Occipital lobe (tissue), 2 donors: ENCODE data around the gene KLHL3. TPM values are rescaled to one million over a fixed set of nuclear protein-coding genes. Genes with fewer than 3 reads are reported as not detected.
"Not testable (repeated sequence)": the region's sequence is repeated elsewhere in the genome, so short reads cannot be mapped to it uniquely, and the experiment has no call there.

Experiments
- DNase-seq: peaks from one replicate; lab custom pipeline; 2025; lab: John Stamatoyannopoulos, UW
- total RNA-seq: library from RNA; depleted of rRNA; stranded (reverse); fragments of >200 nt; gene quantifications from one replicate; pipeline ENCODE4 v1.2.3, GENCODE V29; 2014

The KLHL3 gene, protein sequence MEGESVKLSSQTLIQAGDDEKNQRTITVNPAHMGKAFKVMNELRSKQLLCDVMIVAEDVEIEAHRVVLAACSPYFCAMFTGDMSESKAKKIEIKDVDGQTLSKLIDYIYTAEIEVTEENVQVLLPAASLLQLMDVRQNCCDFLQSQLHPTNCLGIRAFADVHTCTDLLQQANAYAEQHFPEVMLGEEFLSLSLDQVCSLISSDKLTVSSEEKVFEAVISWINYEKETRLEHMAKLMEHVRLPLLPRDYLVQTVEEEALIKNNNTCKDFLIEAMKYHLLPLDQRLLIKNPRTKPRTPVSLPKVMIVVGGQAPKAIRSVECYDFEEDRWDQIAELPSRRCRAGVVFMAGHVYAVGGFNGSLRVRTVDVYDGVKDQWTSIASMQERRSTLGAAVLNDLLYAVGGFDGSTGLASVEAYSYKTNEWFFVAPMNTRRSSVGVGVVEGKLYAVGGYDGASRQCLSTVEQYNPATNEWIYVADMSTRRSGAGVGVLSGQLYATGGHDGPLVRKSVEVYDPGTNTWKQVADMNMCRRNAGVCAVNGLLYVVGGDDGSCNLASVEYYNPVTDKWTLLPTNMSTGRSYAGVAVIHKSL
- 8.7 TPM for total RNA-seq

DNA sequence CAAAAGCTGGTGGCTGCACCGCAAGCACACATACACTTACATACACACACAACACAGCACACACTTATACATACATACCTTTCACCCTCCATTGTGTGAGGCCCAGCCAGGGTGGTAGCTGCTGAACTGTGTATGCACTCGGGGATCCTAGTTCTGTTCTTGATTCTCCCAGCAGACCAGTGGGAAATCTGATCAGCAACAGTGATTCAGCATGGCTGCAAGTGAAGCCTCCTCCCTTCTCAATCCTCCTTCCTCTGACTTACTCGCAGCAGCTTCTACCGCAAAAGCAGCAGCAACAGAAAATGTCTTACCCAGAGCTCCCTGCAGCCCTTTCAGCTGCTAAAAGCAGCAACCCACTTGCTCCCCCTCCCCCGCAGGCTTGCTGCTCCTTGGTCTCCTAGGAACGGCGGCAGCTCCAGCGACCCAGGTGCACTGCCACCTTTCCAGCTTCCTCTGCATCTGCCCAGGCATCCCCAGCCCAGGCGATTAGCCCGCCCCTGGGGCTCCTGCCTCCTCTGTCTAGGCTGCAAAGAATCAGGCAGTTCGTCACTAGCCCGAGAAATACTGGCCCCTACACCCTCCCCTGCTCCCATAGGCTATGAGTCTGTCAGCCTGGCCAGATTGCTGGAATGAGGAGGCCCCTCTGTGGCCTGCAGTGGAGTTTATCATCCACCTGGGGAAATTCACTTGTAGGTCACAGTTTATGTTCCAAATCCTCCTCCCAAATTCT, at the start of gene KLHL3:
TSS of gene KLHL3 (minus strand) at position 535 of the 730 bp plus-strand sequence. CDS start at position 92, 443 bp downstream.
- DNase-seq, result peak; percentile 44

DNA sequence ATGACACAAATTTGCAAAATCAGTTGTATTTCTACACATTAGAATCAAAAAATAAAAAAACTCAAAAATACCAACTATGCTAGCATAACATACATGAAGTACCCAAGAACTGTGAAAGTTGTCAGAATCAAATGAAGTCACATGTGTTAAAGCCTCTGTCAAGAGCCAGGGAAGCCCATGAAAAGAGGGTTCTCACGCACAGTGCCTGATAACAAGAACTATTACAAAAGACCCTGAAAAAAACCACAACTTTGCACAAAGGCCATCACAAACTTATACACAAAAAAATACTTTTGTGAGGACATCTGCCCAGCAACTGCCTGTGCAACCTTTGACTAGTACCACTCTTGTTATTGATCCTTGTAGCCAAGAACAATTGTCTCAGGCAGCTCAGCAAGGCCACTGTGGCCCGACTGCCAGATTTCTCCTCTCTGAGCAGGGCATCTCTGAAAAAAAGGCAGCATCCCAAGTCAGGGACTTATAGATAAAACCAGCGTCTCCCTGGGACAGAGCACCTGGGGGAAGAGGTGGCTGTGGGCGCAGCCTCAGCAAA, 47.2 kb upstream of the KLHL3 start:
- DNase-seq, result no peak

DNA sequence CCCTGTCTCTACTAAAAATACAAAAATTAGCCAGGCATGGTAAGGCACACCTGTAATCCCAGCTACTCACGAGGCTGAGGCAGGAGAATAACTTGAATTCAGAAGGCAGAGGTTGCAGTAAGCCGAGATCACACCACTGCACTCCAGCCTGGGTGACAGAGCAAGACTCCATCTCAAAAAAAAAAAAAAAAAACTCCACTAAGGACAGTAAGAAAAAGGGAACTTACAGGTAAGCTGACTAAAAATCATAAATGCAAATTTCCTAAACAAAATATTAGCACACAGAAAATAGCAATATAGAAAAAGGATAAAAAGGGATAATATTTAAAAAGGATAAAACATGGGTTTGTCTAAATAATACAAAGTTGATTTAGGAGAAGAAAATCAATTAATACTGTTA, 46.2 kb upstream of the KLHL3 start:
- DNase-seq, result no peak

DNA sequence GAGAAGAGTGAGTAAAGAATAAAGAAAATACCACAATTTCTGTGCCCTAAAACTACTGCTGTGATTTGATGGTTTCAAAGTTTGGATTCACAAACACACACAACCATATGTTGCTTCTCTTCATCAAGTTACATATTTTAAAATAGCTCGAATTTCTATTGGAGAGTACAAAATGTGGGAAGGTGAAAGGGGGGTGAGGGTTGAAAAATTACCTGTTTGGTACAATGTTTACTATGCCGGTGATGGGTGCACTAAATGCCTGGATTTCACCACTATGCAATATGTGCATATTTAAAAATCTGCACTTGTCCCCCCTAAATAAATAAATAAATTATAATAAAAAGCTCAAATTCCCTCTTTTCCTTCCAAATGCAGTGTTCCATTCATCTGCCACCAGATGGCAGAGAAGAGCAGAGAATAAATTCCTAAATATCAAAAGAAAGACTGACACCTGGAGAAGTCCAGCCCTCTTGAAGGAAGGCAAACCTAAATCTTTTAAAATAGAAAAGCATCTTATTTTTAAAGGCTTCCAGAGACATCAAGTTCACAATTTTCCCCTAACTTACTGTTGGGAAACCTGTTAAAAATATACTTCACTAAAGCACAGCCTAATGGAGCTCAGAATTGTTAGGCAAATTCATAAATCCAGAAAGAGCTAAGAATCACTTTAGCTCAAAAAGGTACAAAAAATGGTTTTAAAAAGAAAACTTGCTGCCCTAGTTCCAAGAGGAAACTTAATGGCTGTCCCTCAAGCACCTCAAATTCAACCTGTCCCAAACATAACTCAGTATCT, 43.1 kb upstream of the KLHL3 start:
- DNase-seq, result no peak

DNA sequence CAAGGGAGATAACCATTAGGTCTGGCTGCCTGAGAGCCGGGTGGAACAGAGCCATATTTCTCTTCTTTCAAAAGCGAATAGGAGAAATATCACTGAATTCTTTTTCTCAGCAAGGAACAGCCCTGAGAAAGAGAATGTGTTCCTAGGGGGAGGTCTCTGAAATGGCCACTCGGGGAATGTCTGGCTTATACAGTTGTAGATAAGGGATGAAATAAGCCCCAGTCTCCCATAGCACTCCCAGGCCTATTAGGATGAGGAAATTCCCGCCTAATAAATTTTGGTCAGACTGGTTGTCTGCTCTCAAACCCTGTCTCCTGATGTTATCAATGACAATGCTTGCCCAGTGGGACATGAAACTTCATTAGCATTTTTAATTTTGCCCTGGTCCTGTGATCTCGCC, 32.0 kb upstream of the KLHL3 start:
- not testable (repeated sequence) for DNase-seq

DNA sequence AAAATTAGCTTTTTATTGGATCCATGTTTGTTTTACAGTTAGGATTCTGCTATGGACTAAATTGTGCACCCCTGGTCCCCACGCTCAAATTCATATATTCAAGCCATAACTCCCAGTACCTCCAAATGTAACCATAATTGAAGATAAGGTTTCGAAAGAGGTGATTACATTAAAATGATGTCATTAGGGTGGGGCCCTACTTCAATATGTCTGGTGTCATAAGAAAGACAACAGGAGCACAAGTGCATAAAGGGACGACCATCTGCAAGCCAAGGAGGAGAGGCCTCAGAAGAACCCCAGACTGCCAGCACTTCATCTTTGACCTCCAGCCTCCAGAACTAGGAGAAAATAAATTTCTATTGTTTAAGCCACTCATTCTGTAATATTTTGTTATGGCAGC, 25.7 kb upstream of the KLHL3 start:
- no peak for DNase-seq

DNA sequence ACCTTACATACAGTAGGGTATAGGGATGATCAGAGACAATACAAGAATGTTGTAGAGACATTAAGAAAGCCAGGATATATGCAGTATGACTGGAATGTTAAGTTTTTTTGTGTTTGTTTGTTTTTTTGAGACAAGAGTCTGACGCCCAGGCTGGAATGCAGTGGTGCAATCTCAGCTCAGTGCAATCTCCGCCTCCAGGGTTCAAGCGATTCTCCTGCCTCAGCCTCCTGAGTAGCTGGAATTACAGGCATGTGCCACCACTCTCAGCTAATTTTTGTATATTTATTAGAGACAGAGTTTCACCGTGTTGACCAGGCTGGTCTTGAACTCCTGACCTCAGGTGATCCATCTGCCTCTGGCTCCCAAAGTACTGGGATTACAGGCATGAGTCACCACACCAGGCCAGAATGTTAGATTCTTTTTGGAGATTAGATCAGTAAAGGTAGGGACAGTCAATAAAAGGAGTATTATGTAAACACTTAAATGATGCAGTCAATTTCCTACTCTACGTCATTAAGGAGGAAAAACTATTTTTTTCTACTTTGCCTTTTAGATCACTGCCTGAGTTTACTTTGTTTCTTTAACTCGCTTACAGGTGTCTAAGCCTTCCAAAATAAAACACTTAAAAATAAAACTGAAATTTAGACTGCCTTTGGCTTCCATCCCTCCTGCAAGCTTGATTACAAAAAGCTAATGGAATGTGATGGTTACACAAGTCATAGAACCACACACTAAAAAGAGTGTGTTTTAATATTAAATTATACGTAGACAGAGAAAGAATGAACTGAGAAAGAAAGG, 25.0 kb upstream of the KLHL3 start:
- no peak for DNase-seq

DNA sequence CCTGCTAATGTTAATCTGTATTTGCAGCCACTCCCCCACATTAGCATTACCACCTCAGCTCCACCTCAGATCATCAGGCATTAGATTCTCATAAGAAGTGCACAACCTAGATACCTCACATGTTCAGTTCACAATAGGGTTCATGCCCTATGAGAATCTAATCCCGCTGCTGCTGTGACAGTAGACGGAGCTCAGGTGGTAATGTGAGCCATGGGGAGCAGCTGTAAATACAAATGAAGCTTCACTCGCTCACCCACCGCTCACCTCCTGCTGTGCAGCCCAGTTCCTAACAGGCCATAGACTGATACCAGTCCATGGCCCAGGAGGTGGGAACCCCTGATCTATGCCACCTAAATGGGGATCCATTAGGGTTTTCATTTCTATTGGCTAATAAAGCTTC, 24.4 kb upstream of the KLHL3 start:
- DNase-seq, result no peak

DNA sequence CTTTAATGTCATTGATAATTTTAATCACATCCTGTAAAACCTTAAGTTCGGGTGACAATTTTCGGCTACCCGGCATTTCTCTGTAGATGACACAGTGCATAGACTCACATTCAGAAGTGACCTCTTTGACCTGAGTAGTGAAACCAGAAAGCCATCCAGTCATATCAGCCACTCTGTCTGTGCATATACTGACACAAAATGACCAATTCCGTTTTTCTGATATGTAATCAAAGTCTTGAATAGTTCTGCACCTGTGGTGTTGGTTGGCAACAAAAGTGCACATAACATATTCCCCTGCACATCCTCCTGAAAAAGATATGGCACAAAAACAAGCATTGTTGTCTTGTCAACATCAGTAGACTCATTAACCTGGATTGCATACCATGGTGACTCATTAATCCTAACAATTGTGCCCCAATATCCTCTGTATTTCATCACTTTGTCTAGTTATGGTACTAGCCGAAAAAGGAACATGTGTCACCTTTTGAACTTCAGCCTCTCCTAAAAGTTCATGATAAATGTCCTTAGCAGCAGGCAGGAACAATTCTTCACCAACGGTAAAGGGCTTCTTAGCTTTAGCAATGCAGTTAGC, 22.9 kb upstream of the KLHL3 start:
- no peak for DNase-seq

DNA sequence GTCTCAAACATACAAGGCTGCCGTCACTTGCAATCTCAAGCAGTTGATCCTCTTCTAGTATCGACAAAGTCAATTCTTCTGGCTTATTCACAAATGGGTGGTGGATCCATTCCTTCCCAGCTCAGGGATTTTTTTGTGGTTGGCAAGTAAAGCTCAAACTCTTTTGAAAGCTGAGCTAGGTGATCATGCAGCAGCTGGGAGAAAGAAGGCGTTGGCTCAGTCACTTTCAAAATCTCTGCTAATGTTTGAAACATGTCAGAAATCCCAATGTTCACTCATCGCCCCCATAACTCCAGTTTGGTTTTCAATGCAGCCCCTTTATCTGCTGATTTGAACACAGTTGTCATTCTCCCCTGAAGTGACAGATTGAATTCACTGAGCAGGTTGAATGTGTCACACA, 22.2 kb upstream of the KLHL3 start:
- no peak for DNase-seq

DNA sequence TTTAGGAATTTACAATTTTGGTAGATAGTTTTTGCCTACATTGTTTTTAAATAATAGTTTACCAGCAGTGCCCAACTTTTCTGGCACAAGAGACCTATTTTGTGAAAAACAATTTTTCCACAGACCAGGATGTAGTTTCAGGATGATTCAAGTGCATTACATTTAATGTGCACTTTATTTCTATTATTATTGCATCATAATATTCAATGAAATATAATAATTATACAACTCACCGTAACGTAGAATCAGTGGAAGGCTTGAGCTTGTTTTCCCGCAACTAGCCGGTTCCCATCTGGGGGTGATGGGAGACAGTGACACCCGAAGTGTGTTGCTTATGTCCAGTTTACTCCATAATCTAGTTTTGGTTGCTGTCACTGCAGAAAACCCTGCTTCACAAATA, 21.7 kb upstream of the KLHL3 start:
- DNase-seq, result no peak

DNA sequence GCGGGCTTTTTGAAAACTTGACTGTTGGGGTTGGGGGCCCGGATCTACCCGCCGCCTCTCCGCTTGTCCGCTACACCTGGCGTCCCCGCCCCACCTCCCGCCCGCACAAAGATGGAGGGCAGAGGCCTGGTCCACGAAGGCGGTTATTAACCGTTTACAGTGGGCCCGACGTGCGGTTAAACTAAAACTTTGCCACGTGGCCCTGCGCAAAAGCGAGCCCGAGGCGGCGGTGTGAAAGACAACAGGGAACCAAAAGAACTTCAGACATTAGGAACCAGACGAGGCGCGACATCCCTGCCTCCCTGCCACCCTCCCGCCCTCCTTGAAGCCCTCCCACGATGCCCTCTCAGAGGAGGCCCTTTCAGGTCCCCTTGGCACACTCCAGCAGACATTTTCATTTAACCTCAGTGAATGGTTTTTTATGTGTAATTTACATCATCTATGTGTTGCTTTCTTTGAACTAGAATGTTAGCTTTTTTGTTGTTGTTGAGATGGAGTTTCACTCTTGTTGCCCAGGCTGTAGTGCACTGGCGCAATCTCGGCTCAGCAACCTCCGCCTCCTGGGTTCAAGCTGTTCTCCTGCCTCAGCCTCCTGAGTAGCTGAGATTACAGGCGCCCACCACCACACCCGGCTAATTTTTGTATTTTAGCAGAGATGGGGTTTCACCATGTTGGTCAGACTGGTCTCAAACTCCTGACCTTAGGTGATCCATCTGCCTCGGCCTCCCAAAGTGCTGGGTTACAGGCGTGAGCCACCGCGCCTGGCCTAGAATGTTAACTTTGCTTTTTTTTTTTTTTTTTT, 19.3 kb upstream of the KLHL3 start:
- no peak for DNase-seq

DNA sequence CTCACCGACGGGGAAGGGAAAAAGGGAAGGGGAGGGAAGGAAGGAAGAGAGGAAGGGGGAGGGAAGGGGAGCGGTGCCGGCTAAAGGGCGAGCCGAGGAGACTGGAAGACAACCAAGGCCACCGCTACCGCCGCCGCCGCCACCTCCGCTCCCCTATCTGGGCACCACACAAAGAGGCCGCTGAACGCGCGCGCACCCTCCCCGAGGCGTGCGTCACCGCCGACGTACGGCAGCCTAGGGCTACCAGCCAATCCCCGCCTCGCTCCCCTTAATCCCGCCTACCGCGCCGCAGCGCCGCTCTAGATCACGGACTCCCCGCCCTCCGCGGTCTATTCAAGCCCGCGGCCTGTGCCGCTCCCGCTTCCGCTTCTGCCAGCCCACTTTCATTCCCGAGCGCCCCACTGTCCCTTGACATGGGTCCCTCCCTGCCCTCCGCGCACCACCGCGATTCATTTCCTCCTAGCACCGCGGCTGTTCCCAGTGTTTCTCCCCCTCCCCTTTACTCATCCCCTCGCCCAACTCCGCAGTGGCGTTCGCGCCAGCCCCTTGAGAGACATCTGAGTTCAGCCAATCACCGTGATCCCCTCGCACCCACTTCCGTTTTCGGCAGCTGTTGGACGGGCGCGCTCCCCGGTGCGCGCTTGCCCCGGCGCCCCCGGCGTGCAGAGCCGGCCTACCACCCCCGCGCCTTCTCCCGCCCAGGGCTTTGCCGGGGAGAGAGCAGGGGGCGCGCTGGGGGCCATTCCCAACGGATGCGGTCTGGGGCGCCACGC, 18.5 kb upstream of the KLHL3 start, which contains the start of gene HNRNPA0:
TSS of gene HNRNPA0 (minus strand) at position 176 of the 773 bp plus-strand sequence. CDS start 297 bp downstream, outside the sequence.
- DNase-seq, result peak; percentile 96

DNA sequence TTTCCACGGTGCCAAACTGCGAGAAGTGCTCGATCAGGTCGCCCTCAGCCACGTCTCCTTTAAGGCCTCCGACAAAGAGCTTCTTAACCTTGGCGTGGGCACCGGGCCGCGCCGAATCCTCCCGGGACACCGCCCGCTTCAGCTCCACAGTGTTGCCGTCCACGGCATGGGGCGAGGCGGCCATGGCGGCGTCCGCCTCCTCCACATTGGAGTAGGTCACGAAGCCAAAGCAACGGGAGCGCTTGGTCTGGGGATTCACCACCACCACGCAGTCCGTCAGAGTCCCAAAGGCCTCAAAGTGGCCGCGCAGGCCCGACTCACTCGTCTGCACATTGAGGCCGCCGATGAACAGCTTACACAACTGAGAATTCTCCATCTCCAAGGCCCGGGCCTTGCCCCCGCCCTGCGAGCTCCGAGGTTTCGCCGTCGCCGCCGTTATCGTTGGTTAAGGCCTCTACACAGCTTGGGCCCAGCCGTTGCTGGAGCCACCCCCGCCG, 17.9 kb upstream of the KLHL3 start:
- no peak for DNase-seq

DNA sequence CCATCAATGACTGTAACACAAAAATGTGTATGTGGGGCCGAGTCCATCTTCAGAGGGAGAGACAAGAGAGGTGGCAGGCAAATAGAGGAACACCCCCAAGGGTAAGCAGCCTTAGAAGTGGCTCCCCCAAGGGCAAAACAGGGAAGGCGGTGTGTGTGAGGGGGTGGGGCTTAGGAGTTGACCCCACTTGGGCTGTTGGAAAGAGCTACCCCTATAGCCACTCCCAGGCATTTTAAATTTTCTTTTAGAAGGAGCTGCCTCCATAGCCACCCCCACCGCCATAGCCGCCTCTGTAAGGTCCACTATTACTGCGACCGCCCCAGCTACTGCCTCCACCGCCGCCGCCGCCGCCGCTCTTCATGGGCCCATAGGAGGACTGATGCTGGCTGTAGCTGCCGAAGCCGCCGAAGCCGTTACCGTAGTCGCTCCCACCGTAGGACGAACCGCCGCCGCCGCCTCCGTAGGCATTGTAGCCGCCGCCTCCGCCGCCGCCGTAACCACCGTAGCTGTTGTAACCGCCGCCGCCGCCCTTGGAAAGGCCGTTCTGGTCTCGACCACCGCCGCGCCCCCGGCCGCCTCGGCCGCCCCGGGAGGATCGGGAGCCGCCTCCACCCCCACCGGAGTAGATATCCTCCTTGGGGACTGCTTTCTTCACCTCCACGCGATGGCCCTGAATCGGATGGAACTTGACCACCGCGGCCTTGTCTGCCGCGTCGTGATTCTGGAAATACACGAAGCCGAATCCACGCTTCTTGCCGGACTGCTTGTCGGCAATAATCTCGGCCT, 17.2 kb upstream of the KLHL3 start:
- DNase-seq, result no peak

DNA sequence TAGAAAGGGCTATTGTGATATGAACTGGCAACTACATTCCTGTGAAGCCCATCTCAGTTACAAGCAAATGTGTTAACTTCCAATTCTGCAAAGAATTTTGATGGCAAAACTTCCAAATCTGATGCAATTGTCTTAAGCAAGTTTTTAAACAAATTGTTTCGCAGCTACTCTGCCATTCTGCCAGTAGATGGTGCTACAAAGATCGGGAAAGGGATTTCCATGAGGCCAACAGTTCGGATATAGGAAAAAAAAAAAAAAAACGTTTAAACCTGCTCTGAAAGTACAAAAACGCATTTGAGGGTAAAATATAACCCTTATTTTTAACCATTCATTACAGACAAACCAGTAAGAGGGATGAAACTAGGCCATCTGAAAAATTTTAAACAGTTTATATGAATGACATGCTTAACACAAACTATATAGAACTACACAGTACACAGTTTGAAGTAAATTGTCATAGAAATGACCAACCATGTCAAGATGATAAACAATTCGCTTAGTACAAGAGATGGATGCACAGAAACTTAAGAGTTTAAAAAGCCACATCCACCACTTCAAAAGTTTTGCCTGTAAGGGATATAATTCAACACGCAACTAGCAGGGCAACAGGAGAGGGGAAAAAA, 16.1 kb upstream of the KLHL3 start:
- no peak for DNase-seq

DNA sequence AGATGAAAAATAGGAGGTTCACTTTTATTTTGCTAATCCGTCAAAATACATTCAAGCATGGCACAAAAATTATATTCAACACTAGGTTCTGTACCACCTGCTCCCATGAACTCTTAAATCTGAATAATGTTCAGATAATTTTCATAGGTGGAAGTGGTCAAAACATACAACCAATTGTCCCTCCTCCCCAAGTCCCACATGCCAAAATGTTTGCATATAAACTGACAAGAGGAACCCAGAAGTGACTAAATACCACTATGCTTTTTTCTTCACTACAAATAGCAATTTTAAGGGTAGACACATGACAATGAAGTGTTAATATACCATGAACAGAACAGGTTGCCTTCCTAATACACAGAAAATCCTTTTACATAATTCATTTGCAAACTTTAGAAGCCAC, 14.5 kb upstream of the KLHL3 start:
- DNase-seq, result no peak
